GM12872 (cell line): Measurements from ENCODE around the gene CARMIL1.

Source experiments
- TF ChIP-seq, protein P1 (sequence below): IDR thresholded peaks from 3 replicates; pipeline ENCODE4 v1.5.1; 2011; ENCODE audit warnings: low read depth, mild to moderate bottlenecking, low read length, moderate library complexity; ENCODE audit not compliant: insufficient read depth

Gene CARMIL1

DNA sequence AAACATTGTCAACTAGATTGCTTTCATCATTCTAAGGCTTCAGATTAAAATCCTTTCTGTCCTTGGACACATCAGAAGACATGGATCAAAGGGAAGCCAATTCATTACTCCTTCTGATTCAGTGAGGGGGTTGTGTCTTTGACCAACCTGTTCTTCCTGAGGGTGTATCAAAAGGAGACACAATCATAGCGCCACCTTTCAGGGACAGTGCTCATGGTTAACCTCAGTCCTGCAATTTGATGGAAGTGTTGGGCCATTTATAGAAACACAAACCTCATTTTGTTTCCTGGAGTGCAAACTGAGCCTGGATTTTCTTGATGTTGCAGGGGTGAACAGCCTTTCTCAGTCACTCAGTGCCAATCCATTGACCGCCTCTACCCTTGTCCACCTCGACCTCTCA, 209.0 kb downstream of the CARMIL1 start:
- TF ChIP-seq, protein P1, sequence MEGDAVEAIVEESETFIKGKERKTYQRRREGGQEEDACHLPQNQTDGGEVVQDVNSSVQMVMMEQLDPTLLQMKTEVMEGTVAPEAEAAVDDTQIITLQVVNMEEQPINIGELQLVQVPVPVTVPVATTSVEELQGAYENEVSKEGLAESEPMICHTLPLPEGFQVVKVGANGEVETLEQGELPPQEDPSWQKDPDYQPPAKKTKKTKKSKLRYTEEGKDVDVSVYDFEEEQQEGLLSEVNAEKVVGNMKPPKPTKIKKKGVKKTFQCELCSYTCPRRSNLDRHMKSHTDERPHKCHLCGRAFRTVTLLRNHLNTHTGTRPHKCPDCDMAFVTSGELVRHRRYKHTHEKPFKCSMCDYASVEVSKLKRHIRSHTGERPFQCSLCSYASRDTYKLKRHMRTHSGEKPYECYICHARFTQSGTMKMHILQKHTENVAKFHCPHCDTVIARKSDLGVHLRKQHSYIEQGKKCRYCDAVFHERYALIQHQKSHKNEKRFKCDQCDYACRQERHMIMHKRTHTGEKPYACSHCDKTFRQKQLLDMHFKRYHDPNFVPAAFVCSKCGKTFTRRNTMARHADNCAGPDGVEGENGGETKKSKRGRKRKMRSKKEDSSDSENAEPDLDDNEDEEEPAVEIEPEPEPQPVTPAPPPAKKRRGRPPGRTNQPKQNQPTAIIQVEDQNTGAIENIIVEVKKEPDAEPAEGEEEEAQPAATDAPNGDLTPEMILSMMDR, result no peak

DNA sequence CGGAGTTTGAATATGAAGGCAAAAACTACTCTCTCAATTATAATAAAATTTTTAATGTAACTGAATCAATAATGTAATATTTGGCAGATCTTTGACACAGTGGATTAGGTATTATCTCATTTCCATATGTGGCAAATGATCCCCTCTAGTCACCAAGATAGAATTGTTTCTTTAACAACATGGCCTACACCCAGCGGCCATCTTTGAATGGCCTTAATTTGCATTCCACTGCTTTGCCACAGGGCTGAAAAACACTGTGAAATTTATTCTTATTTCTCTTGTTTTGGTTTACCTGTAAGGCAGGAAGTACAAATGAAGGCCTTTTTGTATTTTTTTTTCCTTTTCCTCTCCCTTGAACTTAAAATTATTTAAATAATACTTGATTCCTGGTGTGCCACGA, 210.2 kb downstream of the CARMIL1 start:
- TF ChIP-seq, protein P1, result no peak

DNA sequence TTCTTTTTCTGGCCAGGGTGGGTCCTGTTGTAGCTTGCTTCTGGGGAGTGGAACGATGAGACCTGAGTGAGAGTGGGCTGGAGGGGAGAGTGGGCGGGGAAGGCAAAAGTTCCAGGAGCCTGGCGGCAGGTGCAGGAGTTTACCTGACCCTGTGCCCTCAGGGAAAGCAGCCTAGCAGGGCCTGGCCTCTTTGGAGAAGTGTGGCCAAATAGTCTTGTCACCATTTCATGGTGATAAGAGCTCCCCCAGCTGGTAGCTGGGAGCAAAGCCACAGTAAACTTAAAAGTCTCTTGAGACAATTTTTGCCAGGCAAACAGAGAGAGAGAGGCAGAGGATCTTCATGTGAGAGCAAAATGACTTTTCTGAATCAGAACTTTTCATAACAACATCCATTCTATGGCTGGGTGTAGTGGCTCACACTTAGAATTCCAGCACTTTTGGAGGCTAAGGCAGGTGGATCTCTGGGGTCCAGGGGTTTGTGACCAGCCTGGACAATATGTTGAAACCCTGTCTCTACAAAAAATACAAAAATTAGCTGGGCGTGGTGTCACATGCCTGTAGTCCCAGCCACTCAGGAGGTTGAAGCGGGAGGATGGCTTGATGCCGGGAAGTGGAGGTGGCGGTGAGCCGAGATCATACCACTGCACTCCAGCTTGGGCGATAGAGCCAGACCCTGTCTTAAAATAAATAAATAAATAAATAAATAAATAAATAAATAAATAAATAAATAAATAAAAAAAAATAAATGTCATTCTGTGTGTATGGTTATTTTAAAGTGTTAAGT, 211.0 kb downstream of the CARMIL1 start:
- TF ChIP-seq, protein P1, result peak; percentile 87

DNA sequence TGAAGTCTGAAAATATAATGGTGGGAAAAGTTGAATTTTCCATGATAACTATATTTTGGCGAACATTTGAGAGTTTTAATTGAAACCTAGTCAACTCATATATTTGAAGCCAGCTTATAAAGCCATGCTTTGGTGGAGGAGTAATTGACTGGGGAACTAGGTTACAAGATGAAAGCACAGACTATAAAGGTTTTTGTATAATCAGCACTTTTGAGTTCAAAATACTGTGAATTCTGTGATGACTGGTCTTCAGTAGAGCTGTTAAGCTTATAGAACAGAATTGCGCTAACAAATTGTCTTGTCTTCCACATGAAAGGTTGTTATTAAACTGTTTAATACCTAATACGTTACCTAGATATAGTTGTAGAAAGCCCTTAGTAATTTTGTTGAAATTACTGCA, 213.8 kb downstream of the CARMIL1 start:
- TF ChIP-seq, protein P1, result no peak

DNA sequence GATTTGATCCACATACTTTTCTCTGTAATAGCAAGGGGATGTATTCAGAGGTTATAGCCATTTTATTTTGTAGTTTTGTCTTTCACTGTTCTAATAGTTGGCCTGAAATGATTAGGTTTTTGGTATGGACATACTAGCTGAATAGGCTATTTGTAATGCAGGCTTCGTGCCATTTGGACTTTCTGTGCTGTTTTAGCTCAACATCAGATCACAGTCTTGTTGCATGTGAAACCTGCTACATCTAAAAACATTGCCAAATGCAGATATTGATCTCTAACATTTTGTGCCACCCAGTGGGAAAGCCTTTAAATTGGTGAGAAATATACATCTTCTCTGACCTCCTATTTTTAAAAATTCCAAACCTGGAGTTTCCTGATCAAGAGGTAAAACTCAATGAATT, 215.3 kb downstream of the CARMIL1 start:
- TF ChIP-seq, protein P1, result no peak

DNA sequence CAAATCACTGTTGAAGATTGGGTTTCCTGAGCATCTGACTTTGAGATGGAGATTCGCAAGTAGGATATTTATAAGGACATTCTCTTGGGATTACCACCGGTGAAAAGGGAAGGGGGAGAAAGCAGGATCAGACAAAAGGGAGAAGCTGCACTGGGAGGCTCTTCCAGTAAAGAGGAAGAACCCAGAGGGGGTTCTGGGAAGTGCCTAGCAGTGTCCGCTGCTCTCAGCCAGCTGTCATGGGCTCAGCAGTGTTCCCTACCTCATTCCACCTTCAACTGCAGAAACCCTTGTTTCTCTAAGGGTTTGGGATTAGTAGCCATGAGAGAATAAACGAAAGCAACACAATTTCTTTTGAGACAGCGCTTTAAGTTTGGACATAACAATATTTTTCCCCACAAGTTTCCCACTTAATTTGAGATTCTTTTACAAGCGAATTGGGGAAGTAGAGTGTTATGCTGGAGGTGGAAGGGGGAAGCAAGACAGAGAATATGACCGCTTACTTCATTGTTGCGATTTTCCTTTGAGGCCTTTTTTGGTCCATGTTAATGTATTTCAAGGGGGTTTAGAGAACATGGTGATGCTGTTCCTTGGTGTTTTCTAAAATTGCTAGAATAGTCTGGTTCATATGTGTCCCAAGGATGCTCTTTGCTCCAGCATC, 218.3 kb downstream of the CARMIL1 start:
- TF ChIP-seq, protein P1, result no peak

DNA sequence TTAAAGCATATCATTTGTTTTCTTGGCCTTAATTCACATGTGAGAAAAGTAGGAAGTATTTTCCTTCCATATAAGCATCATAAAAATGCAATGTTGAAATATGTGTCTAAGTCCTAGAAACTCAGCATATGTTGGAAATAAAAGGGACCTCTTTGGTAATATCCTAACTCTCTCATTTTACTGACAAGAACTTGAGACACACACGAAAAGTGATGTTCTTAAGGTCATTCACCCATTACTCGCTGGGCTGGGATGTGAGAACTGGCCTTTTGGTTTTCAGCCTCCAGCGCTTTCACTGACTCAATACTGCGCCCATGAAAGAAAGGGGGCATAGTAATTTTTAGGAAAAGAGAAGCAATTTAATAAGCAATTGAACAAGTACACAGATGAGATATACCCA, 219.3 kb downstream of the CARMIL1 start:
- TF ChIP-seq, protein P1, result no peak
